ENCODE data around the gene PDCD6IP.

The PDCD6IP gene

DNA sequence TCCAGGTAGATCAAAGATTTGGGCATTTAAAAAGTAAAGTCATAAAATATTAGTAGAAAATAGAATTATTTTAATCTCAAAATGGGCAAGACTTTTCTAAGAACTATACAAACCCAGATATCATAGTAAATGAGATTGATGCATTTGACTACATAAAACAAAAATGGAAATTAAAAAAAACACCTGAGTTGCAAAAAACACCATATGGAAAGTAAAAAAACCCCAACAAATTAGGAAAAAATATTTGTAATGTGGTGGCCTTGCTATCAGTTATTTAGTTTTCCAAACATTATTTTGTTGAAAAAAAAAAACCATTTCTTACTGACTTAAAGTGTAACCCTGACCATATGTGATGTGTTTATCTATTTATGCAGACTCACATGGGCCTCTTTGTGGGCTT lies 97.2 kb downstream of the PDCD6IP start:
- H3K27ac ChIP-seq (ENCODE audit: low read length), result no peak overlapping the region
- no peaks in the 10 kb centered on the region for H3F3A ChIP-seq (ENCODE audit: insufficient read depth, low read length)
- H3K9ac ChIP-seq (ENCODE audit: low read length), result no peak overlapping the region
- H2AFZ ChIP-seq (ENCODE audit: low read length), result no peak overlapping the region
- H3K36me3 ChIP-seq (replicated peaks; ENCODE audit: insufficient read depth, low read length), result no peaks in the 10 kb centered on the region
- no peak overlapping the region for H3K4me3 ChIP-seq (ENCODE audit: low read length)
- H4K20me1 ChIP-seq (ENCODE audit: insufficient read depth, low read length), result no peaks in the 10 kb centered on the region
- DNase-seq, result no peak
- no peaks in the 10 kb centered on the region for H3K9me3 ChIP-seq (replicated peaks; ENCODE audit: insufficient read depth, low read length)
- no peak overlapping the region for H3K4me2 ChIP-seq (ENCODE audit: low read depth, low read length)
- H3K4me1 ChIP-seq (ENCODE audit: low read length), result no peaks in the 10 kb centered on the region
- TF ChIP-seq EZH2 (optimal IDR thresholded peaks at IDR 0.05; ENCODE audit: low read depth, low read length), result no peak
- TF ChIP-seq EZH2phosphoT487 (IDR thresholded peaks at IDR 0.05; ENCODE audit: low read length), result no peak
- TF ChIP-seq, protein P1, sequence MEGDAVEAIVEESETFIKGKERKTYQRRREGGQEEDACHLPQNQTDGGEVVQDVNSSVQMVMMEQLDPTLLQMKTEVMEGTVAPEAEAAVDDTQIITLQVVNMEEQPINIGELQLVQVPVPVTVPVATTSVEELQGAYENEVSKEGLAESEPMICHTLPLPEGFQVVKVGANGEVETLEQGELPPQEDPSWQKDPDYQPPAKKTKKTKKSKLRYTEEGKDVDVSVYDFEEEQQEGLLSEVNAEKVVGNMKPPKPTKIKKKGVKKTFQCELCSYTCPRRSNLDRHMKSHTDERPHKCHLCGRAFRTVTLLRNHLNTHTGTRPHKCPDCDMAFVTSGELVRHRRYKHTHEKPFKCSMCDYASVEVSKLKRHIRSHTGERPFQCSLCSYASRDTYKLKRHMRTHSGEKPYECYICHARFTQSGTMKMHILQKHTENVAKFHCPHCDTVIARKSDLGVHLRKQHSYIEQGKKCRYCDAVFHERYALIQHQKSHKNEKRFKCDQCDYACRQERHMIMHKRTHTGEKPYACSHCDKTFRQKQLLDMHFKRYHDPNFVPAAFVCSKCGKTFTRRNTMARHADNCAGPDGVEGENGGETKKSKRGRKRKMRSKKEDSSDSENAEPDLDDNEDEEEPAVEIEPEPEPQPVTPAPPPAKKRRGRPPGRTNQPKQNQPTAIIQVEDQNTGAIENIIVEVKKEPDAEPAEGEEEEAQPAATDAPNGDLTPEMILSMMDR (IDR thresholded peaks at IDR 0.05; ENCODE audit: low read length), result no peak
- no peaks in the 10 kb centered on the region for H3K27me3 ChIP-seq (replicated peaks; ENCODE audit: insufficient read depth, low read length)
- no peaks in the 10 kb centered on the region for H3K9me2 ChIP-seq (replicated peaks; ENCODE audit: insufficient read depth, low read length)
- H3K79me2 ChIP-seq (ENCODE audit: low read length), result no peaks in the 10 kb centered on the region

GRCh38 chr3:33897306-33897705 lies 98.9 kb downstream of the PDCD6IP start:
- Histone ChIP-seq H3F3A (ENCODE audit: insufficient read depth, low read length) (no peaks in the 10 kb centered on the region), H4K20me1 (ENCODE audit: insufficient read depth, low read length) (no peaks in the 10 kb centered on the region), H2AFZ (ENCODE audit: low read length) (no peak overlapping the region), H3K9ac (ENCODE audit: low read length) (no peak overlapping the region), H3K4me2 (ENCODE audit: low read depth, low read length) (no peak overlapping the region), H3K36me3 (replicated peaks; ENCODE audit: insufficient read depth, low read length) (no peaks in the 10 kb centered on the region), H3K9me2 (replicated peaks; ENCODE audit: insufficient read depth, low read length) (no peaks in the 10 kb centered on the region), H3K79me2 (ENCODE audit: low read length) (no peaks in the 10 kb centered on the region), H3K9me3 (replicated peaks; ENCODE audit: insufficient read depth, low read length) (no peaks in the 10 kb centered on the region), H3K27ac (ENCODE audit: low read length) (no peak overlapping the region), H3K4me3 (ENCODE audit: low read length) (no peak overlapping the region), H3K27me3 (replicated peaks; ENCODE audit: insufficient read depth, low read length) (no peaks in the 10 kb centered on the region), H3K4me1 (ENCODE audit: low read length) (no peaks in the 10 kb centered on the region)
- TF ChIP-seq EZH2phosphoT487 (IDR thresholded peaks at IDR 0.05; ENCODE audit: low read length), result no peak
- DNase-seq, result no peak

- H3K9ac ChIP-seq (ENCODE audit: low read length), result no peak overlapping the region
- TF ChIP-seq, protein P1 (IDR thresholded peaks at IDR 0.05; ENCODE audit: low read length), result no peak
- no peaks in the 10 kb centered on the region for H3K9me3 ChIP-seq (replicated peaks; ENCODE audit: insufficient read depth, low read length)
- H3K36me3 ChIP-seq (replicated peaks; ENCODE audit: insufficient read depth, low read length), result no peaks in the 10 kb centered on the region
- no peaks in the 10 kb centered on the region for H3K27me3 ChIP-seq (replicated peaks; ENCODE audit: insufficient read depth, low read length)
- no peaks in the 10 kb centered on the region for H3K4me1 ChIP-seq (ENCODE audit: low read length)
- DNase-seq, result no peak
- no peaks in the 10 kb centered on the region for H3K79me2 ChIP-seq (ENCODE audit: low read length)
- H3K4me2 ChIP-seq (ENCODE audit: low read depth, low read length), result no peak overlapping the region
- H3F3A ChIP-seq (ENCODE audit: insufficient read depth, low read length), result no peaks in the 10 kb centered on the region
- H3K27ac ChIP-seq (ENCODE audit: low read length), result no peak overlapping the region
- H3K4me3 ChIP-seq (ENCODE audit: low read length), result no peak overlapping the region
- no peaks in the 10 kb centered on the region for H4K20me1 ChIP-seq (ENCODE audit: insufficient read depth, low read length)
- no peak overlapping the region for H2AFZ ChIP-seq (ENCODE audit: low read length)
- no peaks in the 10 kb centered on the region for H3K9me2 ChIP-seq (replicated peaks; ENCODE audit: insufficient read depth, low read length)
Measured at GRCh38 chr3:33898901-33899300, 100.5 kb downstream of the PDCD6IP start.

DNA sequence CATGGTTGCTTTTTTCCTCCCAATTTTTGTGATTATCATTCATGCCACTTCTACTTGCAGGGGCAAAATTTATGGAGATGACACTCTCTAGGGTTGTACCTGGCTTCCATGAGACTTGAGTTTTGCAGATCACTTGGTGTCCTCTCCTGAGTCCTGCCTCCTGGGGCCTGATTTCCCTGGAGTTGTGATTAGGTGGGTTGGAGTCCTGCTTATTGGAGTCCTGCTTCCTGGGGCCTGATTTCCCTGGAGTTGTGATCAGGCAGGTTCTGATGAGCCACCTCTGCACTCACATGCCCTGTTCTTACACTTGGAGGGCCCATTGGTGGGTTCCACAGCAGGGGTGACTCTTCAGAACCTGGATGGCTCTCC lies 102.0 kb downstream of the PDCD6IP start:
- H3K9me3 ChIP-seq (replicated peaks; ENCODE audit: insufficient read depth, low read length), result no peaks in the 10 kb centered on the region
- H2AFZ ChIP-seq (ENCODE audit: low read length), result no peak overlapping the region
- no peak overlapping the region for H3K4me3 ChIP-seq (ENCODE audit: low read length)
- H3F3A ChIP-seq (ENCODE audit: insufficient read depth, low read length), result no peaks in the 10 kb centered on the region
- no peaks in the 10 kb centered on the region for H3K9me2 ChIP-seq (replicated peaks; ENCODE audit: insufficient read depth, low read length)
- no peak overlapping the region for H3K4me2 ChIP-seq (ENCODE audit: low read depth, low read length)
- H3K9ac ChIP-seq (ENCODE audit: low read length), result no peak overlapping the region
- H3K79me2 ChIP-seq (ENCODE audit: low read length), result no peaks in the 10 kb centered on the region
- no peak overlapping the region for H3K27ac ChIP-seq (ENCODE audit: low read length)
- H3K36me3 ChIP-seq (replicated peaks; ENCODE audit: insufficient read depth, low read length), result no peaks in the 10 kb centered on the region
- no peak for DNase-seq
- no peaks in the 10 kb centered on the region for H3K27me3 ChIP-seq (replicated peaks; ENCODE audit: insufficient read depth, low read length)
- H3K4me1 ChIP-seq (ENCODE audit: low read length), result no peaks in the 10 kb centered on the region
- TF ChIP-seq EZH2 (optimal IDR thresholded peaks at IDR 0.05; ENCODE audit: low read depth, low read length), result no peak
- TF ChIP-seq, protein P1 (IDR thresholded peaks at IDR 0.05; ENCODE audit: low read length), result no peak
- TF ChIP-seq EZH2phosphoT487 (IDR thresholded peaks at IDR 0.05; ENCODE audit: low read length), result no peak
- H4K20me1 ChIP-seq (ENCODE audit: insufficient read depth, low read length), result no peaks in the 10 kb centered on the region

Measured in MM.1S (cell line).